H1 (cell line): ENCODE data around the gene LRRC14B. TPM values are rescaled to one million over a fixed set of nuclear protein-coding genes. Genes with fewer than 3 reads are reported as not detected.

ENCODE experiments used
- CTCF ChIA-PET: fragments of 300-600 bp; sonication (Branson Sonifier 250); formaldehyde crosslinking; loops from one replicate; lab custom pipeline; 2021; ENCODE audit not compliant: partially characterized antibody; lab: Charles Lee
- POLR2A ChIA-PET: fragments of 300-600 bp; sonication (Branson Sonifier 250); formaldehyde crosslinking; loops from one replicate; lab custom pipeline; 2021; ENCODE audit warnings: inconsistent platforms; ENCODE audit not compliant: partially characterized antibody; lab: Charles Lee
- DNase-seq, 2 experiments: peaks; one replicate each; pipeline versions ENCODE4 v3.0.0 to v3.0.0-alpha.2; 2010 to 2022; ENCODE audit warnings: low spot score in 2 of 2, low read depth in 1 of 2, mixed read lengths in 1 of 2
- FAIRE-seq: peaks from 2 replicates; lab custom pipeline; 2011; peaks lifted over from hg19 to GRCh38; lab: Jason Lieb, UNC
- H2AFZ ChIP-seq: 2 replicates; pipeline ENCODE4 v1.8.1; 2012; ENCODE audit warnings: low read length, inconsistent platforms
- H2AK5ac ChIP-seq: 2 replicates; pipeline ENCODE4 v1.6.1; 2013; ENCODE audit warnings: low read depth, low read length
- H2BK120ac ChIP-seq: replicated peaks from 2 replicates; pipeline ENCODE3; 2013; ENCODE audit warnings: low read depth, low read length, inconsistent platforms
- H2BK12ac ChIP-seq: 2 replicates; pipeline ENCODE4 v1.6.1; 2013; ENCODE audit warnings: low read depth, low read length
- H2BK15ac ChIP-seq: 2 replicates; pipeline ENCODE4 v1.6.1; 2013; ENCODE audit warnings: low read length
- H2BK20ac ChIP-seq: 2 replicates; pipeline ENCODE4 v1.6.1; 2013; ENCODE audit warnings: low read length
- H2BK5ac ChIP-seq: 2 replicates; pipeline ENCODE4 v1.6.1; 2013; ENCODE audit warnings: low read depth, low read length
- H3K14ac ChIP-seq: 2 replicates; pipeline ENCODE4 v1.6.1; 2013; ENCODE audit warnings: inconsistent platforms; ENCODE audit not compliant: insufficient read length
- H3K18ac ChIP-seq: 2 replicates; pipeline ENCODE4 v1.6.1; 2013; ENCODE audit warnings: low read length; ENCODE audit errors: extremely low read depth
- H3K23ac ChIP-seq: 2 replicates; pipeline ENCODE4 v1.6.1; 2013; ENCODE audit warnings: inconsistent platforms; ENCODE audit not compliant: insufficient read length
- H3K23me2 ChIP-seq: 2 replicates; pipeline ENCODE4 v1.6.1; 2013; ENCODE audit warnings: low read depth, low read length
- H3K27ac ChIP-seq: 2 replicates; pipeline ENCODE4 v1.6.1; 2011; ENCODE audit warnings: low read depth, low read length, inconsistent platforms
- H3K27me3 ChIP-seq, 4 experiments: replicated peaks in 1 of 4; 1 replicate in 1 of 4; 2 replicates in 3 of 4; pipeline versions ENCODE4 v1.6.1 to v1.8.1; 2011 to 2013; ENCODE audit warnings: low read length in 3 of 4, mild to moderate bottlenecking in 3 of 4, inconsistent platforms in 2 of 4, mixed read lengths in 2 of 4, moderate library complexity in 1 of 4; ENCODE audit not compliant: control insufficient read depth in 3 of 4, insufficient read depth in 3 of 4; ENCODE audit errors: extremely low read depth in 1 of 4
- H3K36me3 ChIP-seq, 4 experiments: 2 replicates each; pipeline versions ENCODE4 v1.6.1 to v1.8.1; 2011 to 2013; ENCODE audit warnings: mild to moderate bottlenecking in 4 of 4, low read length in 3 of 4, moderate library complexity in 2 of 4, control low read depth in 1 of 4, inconsistent platforms in 1 of 4; ENCODE audit not compliant: insufficient read depth in 4 of 4, control insufficient read depth in 2 of 4
- H3K4ac ChIP-seq: replicated peaks from 2 replicates; pipeline ENCODE3; 2013; ENCODE audit warnings: low read length, low read depth, mixed read lengths, inconsistent platforms; ENCODE audit not compliant: insufficient read length
- H3K4me1 ChIP-seq, 4 experiments: replicated peaks in 1 of 4; 1 replicate in 1 of 4; 2 replicates in 3 of 4; pipeline versions ENCODE4 v1.6.1 to v1.8.1; 2011 to 2013; ENCODE audit warnings: low read length in 3 of 4, inconsistent platforms in 2 of 4, mixed read lengths in 1 of 4; ENCODE audit not compliant: insufficient read depth in 4 of 4, control insufficient read depth in 3 of 4
- H3K4me2 ChIP-seq, 2 experiments: 2 replicates each; pipeline versions ENCODE4 v1.6.1 to v1.8.1; 2011 to 2013; ENCODE audit warnings: low read depth in 2 of 2, low read length in 2 of 2, control low read depth in 1 of 2, inconsistent platforms in 1 of 2, mild to moderate bottlenecking in 1 of 2; ENCODE audit not compliant: insufficient read depth in 1 of 2
- H3K4me3 ChIP-seq, 4 experiments: fragments of 200-600, 300-600 bp in 1 of 4; sonication (generic), shearing (Covaris generic), sonication (Bioruptor Twin) in 1 of 4; 2 replicates each; pipeline versions ENCODE4 v1.5.1 to v1.8.1; 2011 to 2016; ENCODE audit warnings: low read length in 4 of 4, low read depth in 3 of 4, control low read depth in 2 of 4, inconsistent platforms in 2 of 4, mild to moderate bottlenecking in 2 of 4, mixed read lengths in 1 of 4, moderate library complexity in 1 of 4; ENCODE audit not compliant: insufficient read depth in 2 of 4; ENCODE audit errors: extremely low read depth in 1 of 4
- H3K56ac ChIP-seq: replicated peaks from 2 replicates; pipeline ENCODE3; 2013; ENCODE audit warnings: low read depth, mild to moderate bottlenecking, mixed read lengths, low read length, inconsistent platforms; ENCODE audit not compliant: insufficient read length
- H3K79me1 ChIP-seq: 2 replicates; pipeline ENCODE4 v1.6.1; 2013; ENCODE audit warnings: low read depth, low read length, control low read depth
- H3K79me2 ChIP-seq, 2 experiments: 2 replicates each; pipeline versions ENCODE4 v1.6.1 to v1.8.1; 2012 to 2013; ENCODE audit warnings: low read length in 2 of 2, mild to moderate bottlenecking in 2 of 2, inconsistent platforms in 1 of 2; ENCODE audit not compliant: insufficient read depth in 2 of 2, control insufficient read depth in 1 of 2
- H3K9ac ChIP-seq, 4 experiments: replicated peaks in 1 of 4; 1 replicate in 1 of 4; 2 replicates in 3 of 4; pipeline versions ENCODE4 v1.6.1 to v1.8.1; 2011 to 2013; ENCODE audit warnings: low read depth in 3 of 4, low read length in 3 of 4, control low read depth in 2 of 4, mild to moderate bottlenecking in 2 of 4, moderate library complexity in 2 of 4, inconsistent platforms in 1 of 4; ENCODE audit errors: extremely low read depth in 1 of 4
- H3K9me3 ChIP-seq, 2 experiments: 2 replicates each; pipeline versions ENCODE4 v1.6.1 to v1.8.1; 2012 to 2013; ENCODE audit warnings: mild to moderate bottlenecking in 2 of 2, moderate library complexity in 2 of 2, control low read depth in 1 of 2, inconsistent platforms in 1 of 2, low read depth in 1 of 2, low read length in 1 of 2, mixed read lengths in 1 of 2; ENCODE audit not compliant: insufficient read depth in 2 of 2
- H4K20me1 ChIP-seq, 2 experiments: replicated peaks in 1 of 2; 2 replicates each; pipeline versions ENCODE3 to v1.8.1; 2011 to 2013; ENCODE audit warnings: inconsistent platforms in 2 of 2, low read length in 2 of 2, mild to moderate bottlenecking in 1 of 2; ENCODE audit not compliant: insufficient read depth in 2 of 2, control insufficient read depth in 1 of 2
- H4K5ac ChIP-seq: 2 replicates; pipeline ENCODE4 v1.6.1; 2013; ENCODE audit warnings: low read length, low read depth, mixed read lengths, inconsistent platforms; ENCODE audit not compliant: insufficient read length
- H4K8ac ChIP-seq: 2 replicates; pipeline ENCODE4 v1.8.0; 2013; ENCODE audit warnings: mild to moderate bottlenecking, moderate library complexity, low read length, inconsistent platforms; ENCODE audit not compliant: insufficient read depth; ENCODE audit errors: extremely low read depth
- H4K91ac ChIP-seq: replicated peaks from 2 replicates; pipeline ENCODE3; 2013; ENCODE audit warnings: low read length, mixed read lengths, inconsistent platforms; ENCODE audit not compliant: insufficient read length
- EGR1 ChIP-seq: IDR thresholded peaks from 2 replicates; pipeline ENCODE4 v1.6.1; 2011; ENCODE audit warnings: low read depth, low read length, borderline replicate concordance
- POLR2AphosphoS5 ChIP-seq: IDR thresholded peaks from 2 replicates; pipeline ENCODE4 v1.6.1; 2011; ENCODE audit warnings: low read depth, low read length
- RNF2 ChIP-seq: fragments of 200-900, 300-1000 bp; sonication (generic); IDR thresholded peaks from 2 replicates; pipeline ENCODE4 v1.7.1; 2016; ENCODE audit warnings: borderline replicate concordance, low read depth, mild to moderate bottlenecking, antibody characterized with exemption, low read length; ENCODE audit not compliant: poor library complexity, severe bottlenecking; ENCODE audit errors: missing control alignments
- SAP30 ChIP-seq: fragments of 300-600 bp; sonication (generic); IDR thresholded peaks from 2 replicates; pipeline ENCODE4 v1.7.1; 2012; ENCODE audit warnings: low read length, moderate library complexity, mild to moderate bottlenecking, inconsistent platforms; ENCODE audit not compliant: insufficient read depth, insufficient replicate concordance
- TAF7 ChIP-seq: optimal IDR thresholded peaks from 2 replicates; pipeline ENCODE3; 2011; ENCODE audit warnings: low read depth, mild to moderate bottlenecking, inconsistent platforms, low read length, moderate library complexity, borderline replicate concordance
- WGBS, 2 experiments: shearing (Covaris generic) in 1 of 2; methylation state at CpG; one replicate each; pipeline versions ENCODE4 v1.1.6 to v1.1.7; 2013 to 2015; ENCODE audit warnings: low lambda C conversion rate in 2 of 2, mixed read lengths in 2 of 2, inconsistent platforms in 1 of 2, low coverage in 1 of 2, missing lambda C conversion rate in 1 of 2; ENCODE audit not compliant: insufficient replicate concordance in 2 of 2, insufficient coverage in 1 of 2, insufficient read length in 1 of 2; ENCODE audit errors: extremely low coverage in 1 of 2, missing lambda C conversion rate in 1 of 2; 5-methylcytosine and 5-hydroxymethylcytosine counted together
- polyA plus RNA-seq, 7 experiments: library from polyadenylated mRNA; depleted of rRNA in 3 of 7; stranded (reverse) in 5 of 7; unstranded in 2 of 7; fragments of >200 nt in 5 of 7; fragments of 200-250 nt in 2 of 7; gene quantifications; 1 replicate in 5 of 7; 2 replicates in 1 of 7; 4 replicates in 1 of 7; pipeline versions ENCODE4 v1.2.1 to v1.2.3, GENCODE V29; 2011 to 2013; ENCODE audit warnings: missing spikeins in 2 of 7, mixed read lengths in 2 of 7
- total RNA-seq: library from RNA; stranded (reverse); fragmentation: NEBNext Ultra II Directional; extraction: Animal tissue kit (Norgen Biotek cat#: 25700); gene quantifications from 2 replicates; pipeline ENCODE4 v1.2.1, GENCODE V29; 2021

The LRRC14B gene
- total and polyA plus RNA-seq, 2 of the 8 experiments (the other 6 are each of a cell fraction or from before 2014, with no cell fraction given): not detected

DNA sequence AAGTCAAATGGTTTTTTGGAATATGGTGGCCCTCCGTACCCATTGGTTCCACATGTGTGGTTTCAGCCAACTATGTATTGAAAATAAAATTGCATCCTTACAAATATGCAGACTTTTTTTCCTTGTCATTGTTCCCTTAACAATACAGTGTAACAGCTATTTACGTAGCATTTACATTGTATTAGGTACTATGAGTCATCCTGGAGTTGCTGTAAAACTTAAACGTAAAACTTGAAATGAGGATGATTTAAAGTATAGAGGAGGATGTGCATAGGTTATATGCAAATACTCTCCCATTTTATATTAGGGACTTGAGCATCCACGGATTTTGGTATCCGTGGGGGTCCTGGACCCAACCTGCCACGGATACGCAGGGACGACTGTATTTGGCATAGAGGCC is 43.2 kb downstream of the LRRC14B start:
- Histone ChIP-seq H3K4me3 (no peak overlapping the region), H3K4ac (no peak overlapping the region), H3K27ac (no peak overlapping the region), H3K9ac (no peak overlapping the region), H3K79me1 (peaks cover 3% of the 10 kb centered on the region; the same call in 1 of the 2 replicates), H3K9me3 (no peaks in the 10 kb centered on the region), H2BK20ac (no peak overlapping the region), H3K18ac (no peak overlapping the region), H3K79me2 (no peaks in the 10 kb centered on the region), H2BK5ac (no peak overlapping the region), H3K23me2 (no peaks in the 10 kb centered on the region), H2BK12ac (no peak overlapping the region), H4K5ac (no peak overlapping the region), H3K4me1 (peaks cover 0 to 2% (median 0%) of the 10 kb centered on the region in 4 experiments; a peak in 1 of 7 replicates), H3K27me3 (no peaks in the 10 kb centered on the region), H4K91ac (no peak overlapping the region), H2AK5ac (no peak overlapping the region), H4K8ac (no peak overlapping the region), H4K20me1 (peaks cover 0 to 3% of the 10 kb centered on the region in 2 experiments), H3K23ac (no peak overlapping the region), H3K56ac (no peak overlapping the region), H2AFZ (no peak overlapping the region), H2BK120ac (no peak overlapping the region), H3K14ac (no peak overlapping the region), H3K4me2 (no peak overlapping the region), H2BK15ac (no peak overlapping the region), H3K36me3 (peaks cover 3 to 52% (median 27%) of the 10 kb centered on the region in 4 experiments; a peak in 7 of 8 replicates)
- POLR2A ChIA-PET: interaction anchor here (1.3 kb wide), 1 partner anchor 16 kb away, joined by 3 read pairs; the partner anchor contains the start of genes CCDC127 and SDHA
- WGBS, 2 experiments: 90% methylated on average over 8 of the region's 8 CpGs; no CpG with 5 or more reads in 1 of the 2 experiments
- DNase-seq (no peak), FAIRE-seq (no peak)
- CTCF ChIA-PET: interaction anchor here (0.6 to 0.9 kb wide), 2 partner anchors 43 to 213 kb away, joined by 3 to 4 read pairs; partner anchors contain the start of gene LRRC14B
- TF ChIP-seq SAP30 (no peak), TAF7 (no peak), RNF2 (no peak), EGR1 (no peak), POLR2AphosphoS5 (no peak)
